Epithelial cell of prostate (primary cell): Measurements from ENCODE around the gene PTGS1.
"Not testable (repeated sequence)": the region's sequence is repeated elsewhere in the genome, so short reads cannot be mapped to it uniquely, and the experiment has no call there.

Experiments used
- DNase-seq: peaks from one replicate; pipeline ENCODE4 v3.0.0-alpha.2; 2011; ENCODE audit warnings: low read depth, low spot score
- H3K27ac ChIP-seq: fragments of 450-650 bp; 2 replicates; pipeline ENCODE4 v1.5.1; 2017; ENCODE audit warnings: mild to moderate bottlenecking

Gene PTGS1

DNA sequence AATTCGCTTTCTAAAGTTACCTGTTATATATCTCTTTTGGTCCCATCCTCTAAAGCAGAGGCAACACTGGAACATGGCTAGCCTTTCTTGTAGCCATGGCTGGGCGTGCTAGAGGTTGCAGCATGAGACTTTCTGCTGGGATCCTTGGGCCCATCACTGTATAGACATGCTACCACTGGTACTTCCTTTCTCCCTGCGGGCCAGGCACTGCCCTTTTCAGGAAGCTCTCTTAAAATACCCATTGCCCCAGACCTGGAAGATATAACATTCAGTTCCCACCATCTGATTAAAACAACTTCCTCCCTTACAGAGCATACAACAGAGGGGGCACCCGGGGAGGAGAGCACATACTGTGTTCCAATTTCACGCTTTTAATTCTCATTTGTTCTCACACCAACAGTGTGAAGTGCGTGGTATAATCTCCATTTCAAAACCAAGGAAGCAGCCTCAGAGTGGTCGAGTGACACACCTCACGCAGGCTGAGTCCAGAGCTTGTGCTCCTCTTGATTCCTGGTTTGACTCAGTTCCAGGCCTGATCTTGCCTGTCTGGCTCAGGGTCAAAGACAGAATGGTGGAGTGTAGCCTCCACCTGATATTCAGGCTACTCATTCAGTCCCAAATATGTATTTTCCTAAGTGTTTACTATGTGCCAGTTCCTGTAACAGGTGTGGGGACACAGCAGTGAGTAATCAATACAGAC is 22.6 kb downstream of the PTGS1 start:
- H3K27ac ChIP-seq = peak overlapping the region; percentile 28
- DNase-seq = no peak

DNA sequence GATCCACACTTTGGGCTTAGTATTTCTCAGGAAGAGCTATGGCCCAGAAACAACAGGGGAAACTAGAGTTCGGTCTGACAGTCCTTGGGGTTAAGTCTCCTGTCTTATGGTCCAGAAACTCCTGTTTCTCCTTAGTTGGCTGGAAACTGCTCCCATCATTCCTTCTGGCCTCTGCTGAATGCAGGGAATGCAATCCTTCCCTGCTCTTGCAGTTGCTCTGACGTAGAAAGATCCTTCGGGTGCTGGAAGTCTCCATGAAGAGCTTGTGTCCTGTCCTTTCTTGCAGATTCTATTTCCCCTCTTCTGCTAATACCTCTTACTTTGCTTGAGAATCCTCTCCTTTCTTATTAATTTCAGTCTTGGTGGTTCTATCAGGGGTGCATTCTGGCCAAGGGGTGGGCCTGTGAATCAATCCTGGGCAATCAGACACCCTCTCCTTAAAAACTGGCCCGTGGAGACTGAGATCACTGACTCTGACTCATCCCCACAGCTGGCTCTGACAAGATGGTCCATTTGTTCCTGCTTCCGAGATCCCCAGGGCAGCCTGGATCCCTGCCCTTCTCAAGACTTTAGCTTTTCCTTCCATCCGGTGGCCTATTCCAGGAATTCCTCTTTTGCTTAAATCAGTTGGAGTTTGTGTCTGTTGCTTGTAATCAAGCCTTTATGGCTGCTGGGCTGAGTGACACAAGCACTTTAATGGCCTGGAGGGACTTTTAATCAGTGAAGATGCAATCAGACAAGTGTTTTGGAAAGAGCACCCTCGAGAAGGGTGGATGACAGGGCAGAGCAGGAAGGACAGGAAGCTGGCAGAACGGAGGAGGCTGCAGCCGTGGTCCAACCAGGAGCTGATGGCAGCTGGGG is 23.7 kb downstream of the PTGS1 start:
- H3K27ac ChIP-seq = peak overlapping the region; percentile 28
- peak; percentile 18 for DNase-seq

DNA sequence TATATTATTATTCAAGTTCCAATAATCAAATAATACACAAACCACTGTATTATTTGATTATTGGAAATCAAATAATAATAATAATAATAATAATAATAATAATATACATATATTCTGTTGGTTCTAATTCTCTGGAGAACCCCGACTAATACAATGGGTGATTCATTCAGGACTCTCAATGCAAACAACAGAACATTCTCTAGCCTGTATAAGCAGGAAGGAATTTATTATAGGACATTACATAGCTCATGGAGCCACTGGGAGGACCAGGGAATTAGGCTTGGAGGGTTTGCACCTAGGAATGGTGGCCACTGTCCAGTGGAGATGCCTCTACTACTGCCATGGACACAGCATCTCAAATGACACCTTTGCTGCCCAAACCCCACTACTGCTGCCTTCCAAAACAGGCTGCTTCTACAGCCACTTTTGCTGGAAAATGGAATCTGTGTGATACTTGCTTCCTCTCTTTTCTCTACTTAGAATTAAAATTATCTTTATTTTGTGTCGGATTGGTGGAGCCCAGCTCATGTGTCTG is 25.9 kb downstream of the PTGS1 start:
- H3K27ac ChIP-seq = no peak overlapping the region
- DNase-seq = no peak

DNA sequence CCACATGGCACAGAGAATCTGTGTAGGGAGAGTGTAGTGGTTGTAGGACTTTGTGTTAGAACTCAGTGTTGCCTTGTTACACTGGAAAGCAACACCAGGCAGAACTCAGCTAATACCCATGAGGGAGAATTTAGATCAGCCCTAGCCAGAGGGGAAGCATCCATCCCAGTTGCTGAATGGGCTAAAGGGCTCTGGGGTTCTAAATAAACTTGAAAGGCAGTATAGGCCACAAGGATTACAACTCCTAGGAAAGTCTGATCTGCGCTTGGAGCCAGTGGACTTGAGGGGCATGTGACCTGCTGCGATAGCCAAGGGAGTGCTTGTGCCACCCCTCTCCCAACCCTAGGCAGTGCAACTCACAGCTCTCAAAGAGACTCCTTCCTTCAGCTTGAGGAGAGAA is 26.9 kb downstream of the PTGS1 start:
- H3K27ac ChIP-seq = no peak overlapping the region

DNA sequence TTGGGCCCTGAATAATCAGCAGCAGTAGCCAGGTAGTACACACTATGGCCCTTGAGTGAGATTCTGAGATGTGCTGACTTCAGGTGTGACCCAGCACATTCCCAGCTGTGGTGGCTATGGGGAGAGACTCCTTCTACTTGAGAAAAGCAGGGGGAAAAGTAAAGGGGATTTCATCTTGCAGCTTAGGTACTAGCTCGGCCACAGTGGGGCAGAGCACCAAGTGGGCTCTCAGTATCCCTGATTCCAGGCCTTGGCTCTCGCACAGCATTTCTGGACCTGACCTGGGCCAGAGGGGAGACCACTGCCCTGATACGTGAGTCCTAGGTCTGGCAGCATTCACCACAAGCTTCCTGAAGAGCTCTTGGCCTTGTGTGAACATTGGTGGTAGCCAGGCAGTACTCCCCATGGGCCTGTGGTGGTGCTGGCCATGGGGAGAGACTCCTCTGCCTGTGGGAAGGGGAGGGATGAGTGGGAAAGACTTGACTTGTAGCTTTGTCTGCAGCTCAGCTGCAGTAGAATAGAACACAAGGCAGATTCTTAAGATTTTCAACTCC is 27.6 kb downstream of the PTGS1 start:
- no peak overlapping the region for H3K27ac ChIP-seq
- no peak for DNase-seq

More for the DNA sequence above, 26.9 kb downstream of the PTGS1 start:
- DNase-seq = no peak

DNA sequence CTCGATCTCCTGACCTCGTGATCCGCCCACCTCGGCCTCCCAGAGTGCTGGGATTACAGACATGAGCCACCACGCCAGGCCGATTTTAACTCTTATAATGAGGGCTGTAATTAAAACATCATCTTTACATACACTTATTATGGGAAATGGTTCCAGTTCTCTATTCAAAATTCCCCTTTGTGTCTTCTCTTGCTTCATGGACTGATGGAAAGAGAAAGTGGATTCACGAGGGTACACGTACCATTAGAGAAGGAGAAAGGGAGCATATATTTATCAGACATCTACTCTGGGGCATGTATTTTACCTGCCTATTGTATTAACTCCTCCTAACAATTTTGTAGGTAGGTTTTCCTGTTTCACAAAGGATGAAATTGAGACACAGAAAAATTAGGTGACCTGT is 31.1 kb downstream of the PTGS1 start:
- H3K27ac ChIP-seq = no peak overlapping the region
- DNase-seq = no peak

DNA sequence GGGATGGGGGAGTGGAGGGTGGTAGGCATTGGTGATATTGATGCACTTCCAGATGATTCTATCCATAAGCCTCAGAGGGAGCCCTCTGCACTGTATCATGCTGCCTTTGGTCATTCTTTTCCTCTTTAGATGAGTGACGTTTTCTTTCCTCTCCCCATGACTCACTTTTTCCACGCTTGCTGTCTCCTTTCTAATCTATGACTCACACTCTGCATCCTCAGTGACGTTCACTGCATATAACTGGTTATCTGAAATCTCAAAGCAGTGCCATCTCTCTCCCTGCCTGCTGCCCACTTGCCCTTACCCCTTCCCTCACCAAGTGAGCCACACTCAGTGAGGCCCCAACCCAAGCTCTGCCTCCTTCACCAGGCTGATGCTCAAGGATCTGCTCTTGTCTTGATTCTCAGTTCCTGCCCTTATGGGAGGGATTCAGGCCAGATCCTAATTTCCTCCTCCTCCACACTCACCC is 31.6 kb downstream of the PTGS1 start:
- H3K27ac ChIP-seq = no peak overlapping the region
- peak; percentile 70 for DNase-seq

DNA sequence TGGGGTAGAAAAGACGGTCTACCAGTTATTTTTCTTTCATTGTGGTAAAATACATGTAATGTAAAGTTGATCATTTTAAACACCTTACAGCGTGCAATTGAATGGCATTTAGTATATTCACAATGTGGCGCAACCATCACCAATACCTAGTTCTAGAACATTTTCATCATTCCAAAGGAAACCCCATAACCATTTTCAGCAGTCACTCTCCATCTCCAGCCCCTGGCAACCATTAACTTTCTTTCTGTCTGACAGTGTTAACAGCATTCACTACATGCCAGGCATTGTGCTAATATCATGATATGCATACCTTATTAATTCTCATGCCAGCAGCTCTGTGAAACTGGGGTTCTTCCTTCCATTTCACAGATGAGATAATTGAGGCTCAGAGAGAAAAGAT is 32.0 kb downstream of the PTGS1 start:
- H3K27ac ChIP-seq = no peak overlapping the region
- no peak for DNase-seq

DNA sequence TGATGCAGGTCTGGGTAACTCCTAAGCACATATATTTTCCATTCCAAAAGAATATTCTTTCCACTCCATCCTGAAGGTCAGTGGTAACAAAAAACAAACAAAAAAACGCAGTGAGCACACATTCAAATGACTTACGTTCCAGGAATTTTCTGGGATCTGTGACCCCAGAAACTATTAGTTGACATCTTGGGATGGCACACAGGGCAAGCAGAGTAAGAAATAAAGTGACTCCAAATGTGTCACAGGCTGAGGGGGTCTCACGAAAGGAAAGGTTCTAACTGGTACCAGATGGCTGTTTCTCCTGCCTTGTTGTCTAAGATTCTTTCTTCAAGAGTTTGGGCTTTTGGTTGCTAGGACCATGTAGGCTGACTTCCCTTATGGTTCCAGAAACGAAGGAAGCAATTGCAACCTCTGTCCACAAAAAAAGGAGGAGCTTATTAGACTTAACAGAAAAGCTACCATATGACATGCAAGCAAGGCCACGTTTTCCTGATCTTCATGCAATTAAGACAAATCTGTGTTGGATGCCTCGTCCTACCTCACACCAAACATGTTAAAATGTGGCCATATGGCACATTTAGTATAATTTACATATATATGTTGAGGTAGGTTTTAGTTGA is 32.7 kb downstream of the PTGS1 start:
- no peak for DNase-seq
- H3K27ac ChIP-seq = no peak overlapping the region

DNA sequence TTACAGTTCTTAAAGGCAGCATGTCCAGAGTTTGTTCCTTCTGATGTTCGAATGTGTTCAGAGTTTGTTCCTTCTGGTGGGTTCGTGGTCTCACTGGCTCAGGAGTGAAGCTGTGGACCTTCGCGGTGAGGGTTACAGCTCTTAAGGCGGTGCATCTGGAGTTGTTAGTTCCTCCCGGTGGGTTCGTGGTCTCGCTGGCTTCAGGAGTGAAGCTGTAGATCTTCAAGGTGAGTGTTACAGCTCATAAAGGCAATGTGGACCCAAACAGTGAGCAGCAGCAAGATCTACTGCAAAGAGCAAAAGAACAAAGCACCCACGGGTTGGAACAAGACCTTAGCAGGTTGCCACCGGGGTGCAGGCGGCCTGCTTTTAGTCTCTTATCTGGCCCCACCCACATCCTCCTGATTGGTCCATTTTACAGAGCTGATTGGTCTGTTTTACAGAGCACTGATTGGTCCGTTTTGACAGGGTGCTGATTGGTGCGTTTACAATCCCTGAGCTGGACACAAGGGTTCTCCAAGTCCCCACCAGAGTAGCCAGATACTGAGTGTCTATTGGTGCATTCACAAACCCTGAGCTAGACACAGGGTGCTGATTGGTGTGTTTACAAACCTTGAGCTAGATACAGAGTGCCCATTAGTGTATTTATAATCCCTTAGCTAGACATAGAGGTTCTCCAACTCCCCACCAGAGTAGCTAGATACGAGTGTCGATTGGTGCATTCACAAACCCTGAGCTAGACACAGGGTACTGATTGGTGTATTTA is 34.7 kb downstream of the PTGS1 start:
- not testable (repeated sequence) for DNase-seq, H3K27ac ChIP-seq

DNA sequence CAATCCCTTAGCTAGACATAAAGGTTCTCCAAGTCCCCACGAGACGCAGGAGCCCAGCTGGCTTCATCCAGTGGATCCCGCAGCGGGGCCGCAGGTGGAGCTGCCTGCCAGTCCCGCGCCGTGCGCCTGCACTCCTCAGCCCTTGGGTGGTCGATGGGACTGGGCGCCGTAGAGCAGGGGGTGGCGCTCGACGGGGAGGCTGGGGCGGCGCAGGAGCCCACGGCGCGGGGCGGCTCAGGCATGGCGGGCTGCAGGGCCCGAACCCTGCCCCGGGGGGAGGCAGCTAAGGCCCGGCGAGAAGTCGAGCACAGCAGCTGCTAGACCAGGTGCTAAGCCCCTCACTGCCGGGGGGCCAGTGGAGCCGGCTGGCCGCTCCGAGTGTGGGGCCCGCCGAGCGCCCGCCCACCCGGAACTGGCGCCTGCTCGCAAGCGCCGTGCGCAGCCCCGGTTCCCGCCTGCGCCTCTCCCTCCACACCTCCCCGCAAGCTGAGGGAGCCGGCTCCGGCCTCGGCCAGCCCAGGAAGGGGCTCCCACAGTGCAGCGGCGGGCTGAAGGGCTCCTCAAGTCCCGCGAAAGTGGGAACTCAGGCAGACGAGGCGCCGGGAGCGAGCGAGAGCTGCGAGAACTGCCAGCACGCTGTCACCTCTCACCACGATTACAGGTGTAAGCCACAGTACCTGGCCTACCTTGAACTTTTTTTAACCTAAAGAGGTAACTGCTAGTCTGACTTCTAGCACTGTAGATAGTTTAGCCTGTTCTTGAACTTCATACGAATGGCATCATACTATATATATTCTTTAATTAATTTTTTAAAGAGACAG is 35.5 kb downstream of the PTGS1 start:
- no peak for DNase-seq
- no peak overlapping the region for H3K27ac ChIP-seq

DNA sequence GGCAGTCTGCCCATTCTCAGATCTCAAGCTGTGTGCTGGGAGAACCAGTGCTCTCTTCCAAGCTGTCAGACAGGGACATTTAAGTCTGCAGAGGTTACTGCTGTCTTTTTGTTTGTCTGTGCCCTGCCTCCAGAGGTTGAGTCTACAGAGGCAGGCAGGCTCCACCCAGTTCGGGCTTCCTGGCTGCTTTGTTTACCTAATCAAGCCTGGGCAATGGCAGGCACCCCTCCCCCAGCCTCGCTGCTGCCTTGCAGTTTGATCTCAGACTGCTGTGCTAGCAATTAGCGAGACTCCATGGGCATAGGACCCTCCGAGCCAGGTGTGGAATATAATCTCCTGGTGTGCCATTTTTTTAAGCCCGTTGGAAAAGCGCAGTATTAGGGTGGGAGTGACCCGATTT is 43.3 kb downstream of the PTGS1 start:
- DNase-seq, H3K27ac ChIP-seq: not testable (repeated sequence)

DNA sequence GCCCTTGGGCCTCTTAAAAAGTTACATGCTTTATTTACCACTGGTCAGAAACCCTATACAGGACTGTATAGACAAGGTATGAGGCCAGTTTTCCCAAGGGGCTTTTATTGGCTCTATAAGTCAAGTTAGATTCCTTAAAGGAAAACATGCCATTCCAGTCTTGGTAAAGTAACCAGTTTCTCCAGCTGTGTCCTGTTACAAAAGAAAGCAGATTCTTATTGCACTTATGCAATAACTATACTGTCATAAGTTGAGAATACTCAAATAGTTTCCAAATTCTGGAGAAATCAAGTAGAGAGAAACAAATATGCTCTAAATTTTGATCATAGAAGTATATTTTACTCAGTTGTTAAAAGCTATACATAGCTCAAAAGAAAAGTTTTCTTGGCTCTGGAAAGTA is 47.2 kb downstream of the PTGS1 start:
- no peak for DNase-seq
- H3K27ac ChIP-seq = no peak overlapping the region

DNA sequence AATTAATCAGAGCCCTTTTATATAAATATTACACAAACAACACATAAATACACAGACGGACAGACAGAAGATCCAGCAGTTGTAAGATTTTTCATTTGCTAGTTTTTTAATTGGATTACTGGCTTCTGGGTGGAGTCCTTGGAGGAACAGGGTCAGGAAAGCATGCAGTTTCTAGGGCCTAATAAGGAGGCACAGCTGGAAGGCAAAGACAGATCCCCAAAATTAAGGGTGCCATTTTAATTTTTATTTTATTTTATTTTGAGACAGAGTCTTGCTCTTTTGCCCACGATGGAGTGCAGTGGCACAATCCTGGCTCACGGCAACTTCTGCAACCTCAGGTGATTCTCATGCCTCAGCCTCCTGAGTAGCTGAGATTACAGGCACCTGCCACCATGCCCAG is 49.5 kb downstream of the PTGS1 start:
- DNase-seq = no peak
- no peak overlapping the region for H3K27ac ChIP-seq

DNA sequence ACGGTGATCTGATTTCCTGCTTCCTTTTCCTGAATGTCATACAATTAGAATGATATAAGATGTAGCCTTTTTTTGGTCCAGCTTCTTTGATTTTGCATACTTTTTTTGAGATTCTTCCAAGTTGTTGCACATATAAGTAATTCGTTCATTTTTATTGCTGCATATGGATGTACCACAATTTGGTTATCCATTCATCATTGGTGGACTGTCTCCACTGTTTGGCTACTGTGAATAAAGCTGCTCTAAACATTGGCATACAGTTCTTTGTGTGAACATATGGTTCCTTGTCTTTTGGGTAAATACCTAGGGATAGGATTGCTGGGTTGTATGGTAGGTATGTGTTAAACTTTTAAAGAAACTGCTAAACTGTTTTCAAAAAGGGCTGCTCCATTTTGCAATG is 54.3 kb downstream of the PTGS1 start:
- no peak overlapping the region for H3K27ac ChIP-seq
- no peak for DNase-seq

DNA sequence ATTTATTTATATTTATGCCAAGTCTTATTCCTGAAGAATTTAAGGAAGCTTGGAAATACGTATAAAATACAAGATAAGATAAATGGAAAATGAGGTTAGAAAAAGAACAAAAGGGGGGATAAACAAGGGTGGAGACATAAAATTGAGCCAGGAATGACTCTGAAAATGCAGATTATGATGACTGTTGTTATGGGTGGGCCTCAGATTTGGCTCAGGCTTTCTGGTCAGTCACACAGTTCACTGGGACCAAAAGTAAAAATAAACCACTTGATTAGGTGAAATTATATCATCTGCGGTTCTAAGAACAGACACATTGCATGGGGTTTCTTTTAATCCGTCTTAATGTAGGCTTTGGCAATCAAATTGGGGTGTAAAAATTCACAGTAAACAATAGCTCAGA is 55.9 kb downstream of the PTGS1 start:
- DNase-seq = no peak
- H3K27ac ChIP-seq = no peak overlapping the region

DNA sequence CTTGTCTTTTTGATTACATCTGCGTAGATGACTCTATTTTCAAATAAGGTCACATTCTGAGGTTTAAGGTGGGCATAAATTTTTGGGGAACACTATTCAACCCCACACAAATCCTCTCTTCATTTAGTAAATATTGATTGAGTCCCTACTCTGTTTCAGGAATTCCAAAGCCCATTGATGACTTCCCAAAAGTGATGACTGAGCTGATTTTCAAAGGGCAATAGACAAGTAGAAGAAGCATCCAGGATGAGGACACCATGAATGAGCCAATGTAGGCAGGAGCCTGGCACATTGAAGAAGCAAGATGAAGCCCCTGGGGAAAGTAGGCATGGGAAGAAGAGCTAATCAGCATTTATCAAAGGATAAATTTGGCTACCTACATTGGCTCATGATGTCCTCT is 71.7 kb downstream of the PTGS1 start:
- DNase-seq = no peak
- H3K27ac ChIP-seq = no peak overlapping the region

DNA sequence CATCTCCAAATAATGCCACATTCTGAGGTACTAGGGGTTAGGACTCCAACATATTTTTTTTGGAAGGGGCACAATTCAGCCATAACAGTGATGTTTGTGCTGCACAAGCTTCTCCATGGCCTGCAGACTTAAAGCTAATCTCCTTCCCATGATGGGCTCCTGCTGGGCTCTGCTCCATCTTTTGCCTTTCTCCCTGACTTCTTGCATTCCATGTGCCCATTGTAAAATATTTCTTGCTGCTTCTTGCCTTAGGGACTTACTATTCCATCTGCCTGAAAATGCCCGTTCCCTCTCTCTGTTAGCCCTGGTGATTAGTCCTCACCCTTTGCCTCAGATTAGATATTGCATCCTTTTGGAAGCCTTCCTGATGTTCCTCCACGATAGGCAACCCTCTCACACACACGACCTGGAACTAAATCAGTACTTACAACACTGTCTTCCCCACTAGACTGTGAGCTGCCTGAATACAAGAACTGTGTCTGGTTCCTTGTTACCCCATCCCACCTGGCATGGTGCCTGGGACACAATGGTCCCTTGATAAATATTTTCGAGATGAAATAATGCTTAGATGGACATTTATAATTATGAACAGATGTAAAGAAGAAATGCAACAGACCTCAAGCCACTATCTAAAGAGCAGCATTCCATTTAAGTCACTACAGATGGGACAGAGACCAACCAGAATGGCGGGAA is 73.4 kb downstream of the PTGS1 start:
- H3K27ac ChIP-seq = no peak overlapping the region
- no peak for DNase-seq
